Measurements from ENCODE around the gene DCHS2.

Gene DCHS2

GRCh38 chr4:154491341-154492271, at the start of gene DCHS2:
Gene DCHS2 (minus strand): TSS chr4:154491799. CDS start chr4:154491355, 444 bp downstream.
- H3K9me3 Mint-ChIP-seq = no peaks in the 10 kb centered on the region
- peaks cover 64 to 80% of the 10 kb centered on the region in 2 donors for H3K27me3 Mint-ChIP-seq
- H3K4me1 Mint-ChIP-seq = peaks cover 13 to 27% of the 10 kb centered on the region in 2 donors
- peaks cover 0 to 3% of the 10 kb centered on the region in 2 donors for H3K36me3 Mint-ChIP-seq
- ATAC-seq (replicated peaks) = peak; percentile 68 to 71
- DNase-seq = no peak
- H3K4me3 Mint-ChIP-seq = peak within 1 kb of the TSS; percentile 85 to 87
- peak within 1 kb of the TSS; percentile 74 for H3K27ac Mint-ChIP-seq

- Mint-ChIP-seq H3K27ac (no peak overlapping the region), H3K4me3 (no peak overlapping the region), H3K27me3 (peaks cover 0 to 8% of the 10 kb centered on the region in 2 donors), H3K4me1 (no peaks in the 10 kb centered on the region), H3K36me3 (peaks cover 6 to 14% of the 10 kb centered on the region in 2 donors), H3K9me3 (no peaks in the 10 kb centered on the region)
- no peak for ATAC-seq (replicated peaks)
- DNase-seq = no peak
Measured at GRCh38 chr4:154534296-154534695, 42.7 kb upstream of the DCHS2 start.

GRCh38 chr4:154529728-154530519, 38.3 kb upstream of the DCHS2 start:
- DNase-seq (no peak), ATAC-seq (replicated peaks) (no peak)
- Mint-ChIP-seq H3K4me3 (no peak overlapping the region), H3K27ac (no peak overlapping the region), H3K36me3 (peaks cover 0 to 5% of the 10 kb centered on the region in 2 donors), H3K9me3 (no peaks in the 10 kb centered on the region), H3K4me1 (peaks cover 0 to 2% of the 10 kb centered on the region in 2 donors), H3K27me3 (peaks cover 18 to 21% of the 10 kb centered on the region in 2 donors)

- ATAC-seq (replicated peaks) (no peak), DNase-seq (no peak)
- H3K4me3 Mint-ChIP-seq = no peak overlapping the region
- peaks cover 28 to 32% of the 10 kb centered on the region in 2 donors for H3K27me3 Mint-ChIP-seq
- no peaks in the 10 kb centered on the region for H3K36me3 Mint-ChIP-seq
- H3K4me1 Mint-ChIP-seq = peaks cover 0 to 2% of the 10 kb centered on the region in 2 donors
- H3K27ac Mint-ChIP-seq = no peak overlapping the region
- H3K9me3 Mint-ChIP-seq = no peaks in the 10 kb centered on the region
Measured at GRCh38 chr4:154528869-154529268, 37.3 kb upstream of the DCHS2 start.

GRCh38 chr4:154527308-154527707, 35.7 kb upstream of the DCHS2 start:
- no peak overlapping the region for H3K4me3 Mint-ChIP-seq
- no peaks in the 10 kb centered on the region for H3K36me3 Mint-ChIP-seq
- DNase-seq (no peak), ATAC-seq (replicated peaks) (no peak)
- peaks cover 0 to 2% of the 10 kb centered on the region in 2 donors for H3K4me1 Mint-ChIP-seq
- H3K27me3 Mint-ChIP-seq = peaks cover 39 to 40% of the 10 kb centered on the region in 2 donors
- H3K27ac Mint-ChIP-seq = no peak overlapping the region
- H3K9me3 Mint-ChIP-seq = no peaks in the 10 kb centered on the region

- Mint-ChIP-seq H3K36me3 (no peaks in the 10 kb centered on the region), H3K27me3 (peaks cover 39 to 40% of the 10 kb centered on the region in 2 donors), H3K27ac (no peak overlapping the region), H3K4me1 (peaks cover 0 to 2% of the 10 kb centered on the region in 2 donors), H3K4me3 (no peak overlapping the region), H3K9me3 (no peaks in the 10 kb centered on the region)
- ATAC-seq (replicated peaks) (peak; percentile 36 to 61), DNase-seq (no peak)
Measured at GRCh38 chr4:154526151-154526550, 34.6 kb upstream of the DCHS2 start.

- H3K4me1 Mint-ChIP-seq = peaks cover 0 to 2% of the 10 kb centered on the region in 2 donors
- no peak overlapping the region for H3K27ac Mint-ChIP-seq
- no peak for DNase-seq
- peaks cover 42 to 49% of the 10 kb centered on the region in 2 donors for H3K27me3 Mint-ChIP-seq
- no peaks in the 10 kb centered on the region for H3K9me3 Mint-ChIP-seq
- no peak for ATAC-seq (replicated peaks)
- no peaks in the 10 kb centered on the region for H3K36me3 Mint-ChIP-seq
- no peak overlapping the region for H3K4me3 Mint-ChIP-seq
Measured at GRCh38 chr4:154521607-154522006, 30.0 kb upstream of the DCHS2 start.

GRCh38 chr4:154519214-154519613, 27.6 kb upstream of the DCHS2 start:
- Mint-ChIP-seq H3K36me3 (no peaks in the 10 kb centered on the region), H3K27ac (no peak overlapping the region), H3K27me3 (peaks cover 39 to 51% of the 10 kb centered on the region in 2 donors), H3K4me1 (no peaks in the 10 kb centered on the region), H3K9me3 (no peaks in the 10 kb centered on the region), H3K4me3 (no peak overlapping the region)
- no peak for DNase-seq
- ATAC-seq (replicated peaks) = no peak

GRCh38 chr4:154517591-154517990, 26.0 kb upstream of the DCHS2 start:
- H3K4me3 Mint-ChIP-seq = no peak overlapping the region
- DNase-seq = no peak
- H3K36me3 Mint-ChIP-seq = no peaks in the 10 kb centered on the region
- H3K27ac Mint-ChIP-seq = no peak overlapping the region
- peaks cover 0 to 4% of the 10 kb centered on the region in 2 donors for H3K9me3 Mint-ChIP-seq
- peaks cover 2 to 3% of the 10 kb centered on the region in 2 donors for H3K4me1 Mint-ChIP-seq
- ATAC-seq (replicated peaks) = no peak
- peaks cover 36 to 42% of the 10 kb centered on the region in 2 donors for H3K27me3 Mint-ChIP-seq

GRCh38 chr4:154516318-154517029, 24.9 kb upstream of the DCHS2 start:
- Mint-ChIP-seq H3K4me3 (no peak overlapping the region), H3K36me3 (no peaks in the 10 kb centered on the region), H3K4me1 (peaks cover 3 to 12% of the 10 kb centered on the region in 2 donors), H3K9me3 (peaks cover 0 to 4% of the 10 kb centered on the region in 2 donors), H3K27ac (no peak overlapping the region), H3K27me3 (peaks cover 36 to 42% of the 10 kb centered on the region in 2 donors)
- no peak for ATAC-seq (replicated peaks)
- DNase-seq = no peak

GRCh38 chr4:154511981-154512380, 20.4 kb upstream of the DCHS2 start:
- DNase-seq (no peak), ATAC-seq (replicated peaks) (no peak)
- H3K9me3 Mint-ChIP-seq = peaks cover 0 to 4% of the 10 kb centered on the region in 2 donors
- H3K4me1 Mint-ChIP-seq = peaks cover 3 to 12% of the 10 kb centered on the region in 2 donors
- H3K36me3 Mint-ChIP-seq = no peaks in the 10 kb centered on the region
- H3K4me3 Mint-ChIP-seq = no peak overlapping the region
- peaks cover 31 to 44% of the 10 kb centered on the region in 2 donors for H3K27me3 Mint-ChIP-seq
- H3K27ac Mint-ChIP-seq = no peak overlapping the region

GRCh38 chr4:154511548-154511947, 19.9 kb upstream of the DCHS2 start:
- no peak overlapping the region for H3K27ac Mint-ChIP-seq
- ATAC-seq (replicated peaks) = no peak
- H3K36me3 Mint-ChIP-seq = no peaks in the 10 kb centered on the region
- peaks cover 3 to 12% of the 10 kb centered on the region in 2 donors for H3K4me1 Mint-ChIP-seq
- DNase-seq = no peak
- H3K4me3 Mint-ChIP-seq = no peak overlapping the region
- H3K9me3 Mint-ChIP-seq = peaks cover 0 to 4% of the 10 kb centered on the region in 2 donors
- H3K27me3 Mint-ChIP-seq = peaks cover 31 to 44% of the 10 kb centered on the region in 2 donors

GRCh38 chr4:154507156-154507555, 15.6 kb upstream of the DCHS2 start:
- DNase-seq (no peak), ATAC-seq (replicated peaks) (no peak)
- H3K27ac Mint-ChIP-seq = no peak overlapping the region
- peaks cover 0 to 4% of the 10 kb centered on the region in 2 donors for H3K4me1 Mint-ChIP-seq
- H3K9me3 Mint-ChIP-seq = no peaks in the 10 kb centered on the region
- H3K4me3 Mint-ChIP-seq = no peak overlapping the region
- peaks cover 20 to 44% of the 10 kb centered on the region in 2 donors for H3K27me3 Mint-ChIP-seq
- no peaks in the 10 kb centered on the region for H3K36me3 Mint-ChIP-seq

GRCh38 chr4:154506253-154506652, 14.7 kb upstream of the DCHS2 start:
- Mint-ChIP-seq H3K9me3 (no peaks in the 10 kb centered on the region), H3K4me1 (no peaks in the 10 kb centered on the region), H3K27me3 (peaks cover 22 to 47% of the 10 kb centered on the region in 2 donors), H3K27ac (no peak overlapping the region), H3K36me3 (no peaks in the 10 kb centered on the region), H3K4me3 (no peak overlapping the region)
- no peak for ATAC-seq (replicated peaks)
- DNase-seq = no peak
